NCI-H524 treated with DMSO at 0.1 percent for 48 hours (cell line): ENCODE data around the gene CMTM4.

Experiments used
- DNase-seq: peaks from one replicate; lab custom pipeline; 2025; lab: John Stamatoyannopoulos, UW

Gene CMTM4

DNA sequence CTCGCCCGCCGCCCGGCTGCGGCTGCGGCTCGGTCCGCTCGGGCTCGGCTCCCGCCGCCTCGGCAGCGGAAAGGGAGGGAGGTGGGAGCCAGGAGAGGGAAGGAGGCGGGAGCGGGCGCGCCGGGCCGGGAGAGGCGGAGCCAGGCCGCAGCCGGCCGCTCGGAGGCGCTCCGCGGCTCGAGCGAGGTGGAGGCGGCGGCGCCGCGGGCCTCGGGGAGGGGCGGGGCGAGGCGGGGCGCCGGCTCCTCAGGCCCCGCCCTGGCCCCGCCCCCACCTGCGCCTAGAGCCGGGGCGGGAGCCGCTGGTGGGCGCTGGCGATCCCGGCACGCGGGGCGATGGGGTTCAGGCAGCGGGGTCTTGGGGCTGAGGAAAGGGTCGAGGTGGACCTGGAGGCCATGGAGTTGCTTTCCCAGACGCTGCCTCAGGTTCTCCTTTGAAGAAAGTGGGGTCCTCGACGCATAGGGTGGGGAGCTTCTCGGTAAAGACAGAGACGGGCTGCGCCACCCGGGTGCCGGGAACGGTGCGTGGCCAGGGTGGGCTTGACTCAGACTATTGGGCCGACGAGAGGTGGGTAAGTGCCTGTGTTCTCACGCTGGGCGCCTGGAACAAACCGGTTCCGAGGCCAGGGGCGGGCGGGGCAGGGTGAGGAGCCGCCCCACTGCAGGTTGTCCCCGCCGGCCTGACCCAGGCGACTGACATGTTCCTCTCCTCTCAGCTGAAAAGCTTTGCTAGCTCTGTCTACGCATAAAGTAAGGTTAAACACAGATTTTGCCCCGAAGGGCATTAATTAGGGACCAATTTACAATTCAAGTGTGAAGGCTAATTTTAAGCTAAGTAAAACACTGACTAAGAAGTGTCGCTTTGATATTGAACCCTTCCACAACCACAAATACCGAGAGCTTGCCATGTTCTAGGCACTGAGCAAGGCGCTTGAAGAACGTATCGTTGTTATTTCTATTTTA is at the start of gene CMTM4:
Gene CMTM4 (minus strand): TSS at position 75 of the 962 bp plus-strand sequence. CDS start 218 bp downstream, outside the sequence.
- no peak for DNase-seq

GRCh38 chr16:66746048-66746447 is 49.5 kb upstream of the CMTM4 start:
- no peak for DNase-seq

- no peak for DNase-seq
Measured at GRCh38 chr16:66741950-66742808, 45.6 kb upstream of the CMTM4 start.

GRCh38 chr16:66741169-66741900 is 44.8 kb upstream of the CMTM4 start:
- no peak for DNase-seq

- DNase-seq, result no peak
Measured at GRCh38 chr16:66740533-66740932, 44.0 kb upstream of the CMTM4 start.

DNA sequence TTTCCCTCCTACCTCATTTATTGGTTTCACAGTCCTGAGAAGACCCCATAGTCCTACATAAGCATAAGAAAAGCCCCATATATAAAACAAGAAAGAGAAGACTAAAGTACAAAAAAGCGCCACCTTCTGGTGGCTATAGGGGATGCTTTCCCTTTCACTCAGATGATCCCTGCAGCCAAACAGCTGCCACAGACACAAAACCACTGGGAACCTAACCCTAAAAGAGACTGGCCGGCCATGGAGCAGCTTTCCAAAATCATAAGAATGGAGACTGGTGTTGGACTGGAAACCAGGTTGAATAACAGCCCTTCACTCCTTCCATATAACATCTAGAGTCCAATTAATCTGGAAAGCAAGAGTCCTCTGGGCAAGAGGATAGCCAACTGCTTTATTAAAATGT is 43.5 kb upstream of the CMTM4 start:
- DNase-seq, result peak; percentile 5

GRCh38 chr16:66735891-66736290 is 39.3 kb upstream of the CMTM4 start:
- no peak for DNase-seq

- no peak for DNase-seq
Measured at GRCh38 chr16:66731101-66731500, 34.6 kb upstream of the CMTM4 start.

DNA sequence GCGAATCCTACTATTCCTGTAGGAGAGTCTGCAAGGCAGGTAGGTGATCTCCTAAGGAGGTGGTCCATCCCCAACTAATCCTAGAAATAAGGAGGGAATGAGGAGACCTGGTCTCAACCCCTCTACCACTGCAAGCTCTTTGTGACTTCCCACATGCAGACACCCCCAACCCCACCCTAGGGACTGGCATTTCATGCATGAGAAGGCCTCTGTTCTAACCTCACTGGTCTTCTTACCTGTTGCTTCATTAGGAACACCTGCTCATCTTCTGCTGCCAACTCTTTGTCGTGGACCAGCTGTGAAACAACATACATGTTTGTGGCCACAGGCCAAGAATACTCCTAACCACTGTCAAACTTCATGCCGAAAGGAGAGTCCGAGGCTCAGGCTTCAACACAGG is 32.3 kb upstream of the CMTM4 start:
- no peak for DNase-seq

GRCh38 chr16:66728117-66728787 is 31.7 kb upstream of the CMTM4 start:
- DNase-seq, result peak; percentile 25

- no peak for DNase-seq
Measured at GRCh38 chr16:66720766-66721165, 24.2 kb upstream of the CMTM4 start.

- no peak for DNase-seq
Measured at GRCh38 chr16:66719246-66719645, 22.7 kb upstream of the CMTM4 start.

- no peak for DNase-seq
Measured at GRCh38 chr16:66717776-66718175, 21.2 kb upstream of the CMTM4 start.

DNA sequence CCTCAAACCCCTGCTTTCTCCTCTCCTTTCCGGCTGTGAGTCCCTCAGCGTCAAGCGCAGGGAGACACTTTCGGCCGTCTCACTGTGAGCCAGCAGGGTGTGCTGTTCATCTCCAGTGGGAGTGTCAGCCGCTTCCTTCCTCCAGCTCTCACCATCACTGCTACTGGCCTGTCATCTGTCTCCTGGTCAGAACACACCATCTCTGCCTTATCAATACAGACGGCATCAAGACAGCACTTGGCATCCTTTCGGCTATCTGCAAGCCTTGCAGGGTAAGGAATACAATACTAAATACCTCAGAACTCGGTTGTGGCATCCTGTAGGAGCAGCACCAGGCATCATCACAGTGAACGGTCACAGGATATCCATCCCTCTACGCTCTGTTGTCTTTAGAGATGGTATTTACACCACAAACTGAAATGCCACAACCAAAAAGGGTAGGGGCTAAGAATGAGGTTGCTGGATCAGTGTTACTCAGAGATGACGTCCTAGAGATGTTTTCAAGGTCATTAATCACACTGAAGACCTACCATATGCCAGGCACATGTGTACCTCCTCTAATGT is 20.7 kb upstream of the CMTM4 start:
- DNase-seq, result no peak

- DNase-seq, result peak; percentile 18
Measured at GRCh38 chr16:66714654-66715307, 18.2 kb upstream of the CMTM4 start.

GRCh38 chr16:66714062-66714461 is 17.5 kb upstream of the CMTM4 start:
- no peak for DNase-seq

- DNase-seq, result no peak
Measured at GRCh38 chr16:66713076-66713475, 16.5 kb upstream of the CMTM4 start.

DNA sequence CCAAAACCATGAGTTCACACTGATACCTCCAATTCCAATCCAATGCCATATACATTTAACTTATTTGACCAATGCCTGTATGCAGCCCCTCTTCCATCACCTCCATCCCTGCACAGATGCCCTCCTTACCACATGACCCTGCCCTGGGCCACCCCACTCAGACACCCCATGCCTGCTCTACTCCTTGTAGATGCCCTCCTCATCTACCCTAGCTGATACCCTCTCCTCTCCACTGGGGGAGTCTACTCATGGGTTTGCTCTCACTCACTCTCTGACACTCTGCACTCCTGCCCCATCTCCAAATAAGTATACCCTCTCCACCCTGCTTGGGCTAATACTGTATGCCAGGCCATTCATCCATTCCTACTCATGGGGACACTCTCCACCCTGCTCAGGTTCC is 16.0 kb upstream of the CMTM4 start:
- no peak for DNase-seq

DNA sequence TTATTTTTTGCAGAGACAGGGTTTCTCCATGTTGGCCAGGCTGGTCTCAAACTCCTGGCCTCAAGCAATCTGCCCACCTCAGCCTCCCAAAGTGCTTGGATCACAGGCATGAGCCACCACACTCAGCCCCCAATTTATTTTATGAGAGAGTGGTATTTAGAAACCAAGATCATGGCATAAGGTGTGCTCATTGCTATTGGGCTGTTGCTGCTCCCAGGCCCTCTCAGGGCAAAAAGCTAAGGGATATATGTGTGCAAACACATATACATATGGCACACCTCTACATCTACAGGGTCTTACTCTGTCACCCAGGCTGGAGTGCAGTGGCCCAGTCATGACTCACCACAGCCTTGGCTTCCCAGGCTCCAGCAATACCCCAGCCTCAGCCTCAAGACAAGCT is 15.0 kb upstream of the CMTM4 start:
- DNase-seq, result no peak

GRCh38 chr16:66706506-66706880 is 9.9 kb upstream of the CMTM4 start:
- DNase-seq, result no peak
